IMR-90 (cell line): Measurements from ENCODE around the gene TOGARAM2. TPM values are rescaled to one million over a fixed set of nuclear protein-coding genes. Genes with fewer than 3 reads are reported as not detected.
A peak's percentile ranks its signal among the peaks of the same experiment; 100 is the strongest.

Experiments used
- ATAC-seq: fragments of 200-7000 bp; cut with Tn5 transposase; 2 replicates; pipeline ENCODE4 v1.9.1; 2020; ENCODE audit warnings: low read depth, mild to moderate bottlenecking, moderate library complexity
- BruUV-seq: library from RNA; stranded (reverse); fragments of 400-500 nt; replicated peaks from 2 replicates; lab custom pipeline; 2021; lab: Mats Ljungman, UMichigan
- CTCF ChIA-PET: fragments of 300-600 bp; formaldehyde crosslinking; extraction: SDS; loops from one replicate; lab custom pipeline; 2021; ENCODE audit warnings: antibody characterized with exemption; lab: Yijun Ruan, JAX
- POLR2A ChIA-PET: fragments of 300-600 bp; sonication (Branson Sonifier 250); formaldehyde crosslinking; loops from one replicate; lab custom pipeline; 2022; ENCODE audit warnings: antibody characterized with exemption; ENCODE audit not compliant: unreplicated experiment; lab: Charles Lee
- DNase-seq: peaks from one replicate; pipeline ENCODE4 v3.0.0; 2013
- H2AFZ ChIP-seq: replicated peaks from 2 replicates; pipeline ENCODE3; 2013; ENCODE audit warnings: low read length, mild to moderate bottlenecking; ENCODE audit not compliant: poor library complexity
- H2AK5ac ChIP-seq: 2 replicates; pipeline ENCODE4 v1.6.1; 2013; ENCODE audit warnings: low read depth, low read length, inconsistent platforms
- H2AK9ac ChIP-seq: replicated peaks from 2 replicates; pipeline ENCODE3; 2013; ENCODE audit warnings: mild to moderate bottlenecking, low read depth, low read length, moderate library complexity; ENCODE audit not compliant: poor library complexity
- H2BK120ac ChIP-seq: 2 replicates; pipeline ENCODE4 v1.6.1; 2013; ENCODE audit warnings: low read depth, low read length, inconsistent platforms
- H2BK15ac ChIP-seq: 3 replicates; pipeline ENCODE4 v1.6.1; 2013; ENCODE audit warnings: low read depth, low read length, inconsistent platforms
- H2BK20ac ChIP-seq: 2 replicates; pipeline ENCODE4 v1.6.1; 2013; ENCODE audit warnings: low read depth, mild to moderate bottlenecking, inconsistent platforms, low read length, moderate library complexity
- H2BK5ac ChIP-seq: 2 replicates; pipeline ENCODE4 v1.6.1; 2013; ENCODE audit warnings: mild to moderate bottlenecking, low read depth, low read length, inconsistent platforms; ENCODE audit not compliant: poor library complexity, severe bottlenecking
- H3K14ac ChIP-seq: replicated peaks from 2 replicates; pipeline ENCODE4 v1.6.1; 2013; ENCODE audit warnings: low read depth, low read length, inconsistent platforms
- H3K18ac ChIP-seq: 2 replicates; pipeline ENCODE4 v1.6.1; 2013; ENCODE audit warnings: low read depth, low read length, control low read depth
- H3K23ac ChIP-seq: 2 replicates; pipeline ENCODE4 v1.6.1; 2013; ENCODE audit warnings: low read depth, low read length, inconsistent platforms
- H3K27ac ChIP-seq: 2 replicates; pipeline ENCODE4 v1.5.1; 2013; ENCODE audit warnings: mild to moderate bottlenecking, control low read depth, low read length; ENCODE audit not compliant: insufficient read depth
- H3K27me3 ChIP-seq: 2 replicates; pipeline ENCODE4 v1.6.1; 2013; ENCODE audit warnings: low read length; ENCODE audit not compliant: control insufficient read depth, insufficient read depth
- H3K36me3 ChIP-seq: 2 replicates; pipeline ENCODE4 v1.6.1; 2013; ENCODE audit warnings: low read length, mixed read lengths; ENCODE audit not compliant: control insufficient read depth, insufficient read depth
- H3K4ac ChIP-seq: 2 replicates; pipeline ENCODE4 v1.6.1; 2013; ENCODE audit warnings: low read depth, low read length, inconsistent platforms
- H3K4me1 ChIP-seq: 2 replicates; pipeline ENCODE4 v1.6.1; 2013; ENCODE audit warnings: low read length, mixed read lengths; ENCODE audit not compliant: control insufficient read depth, insufficient read depth
- H3K4me2 ChIP-seq: 2 replicates; pipeline ENCODE4 v1.6.1; 2013; ENCODE audit warnings: low read depth, mild to moderate bottlenecking, control low read depth, low read length, moderate library complexity
- H3K4me3 ChIP-seq: 2 replicates; pipeline ENCODE4 v1.5.1; 2013; ENCODE audit warnings: low read depth, mild to moderate bottlenecking, control low read depth, low read length, moderate library complexity; ENCODE audit not compliant: insufficient read depth
- H3K56ac ChIP-seq: 2 replicates; pipeline ENCODE4 v1.6.1; 2013; ENCODE audit warnings: low read length, inconsistent platforms; ENCODE audit not compliant: insufficient read depth; ENCODE audit errors: extremely low read depth
- H3K79me1 ChIP-seq, 2 experiments: 2 replicates each; pipeline ENCODE4 v1.6.1; 2013; ENCODE audit warnings: low read length in 2 of 2, inconsistent platforms in 1 of 2, low read depth in 1 of 2
- H3K9ac ChIP-seq: 2 replicates; pipeline ENCODE4 v1.6.1; 2013; ENCODE audit warnings: low read depth, low read length, control low read depth
- H3K9me1 ChIP-seq: 2 replicates; pipeline ENCODE4 v1.6.1; 2013; ENCODE audit warnings: low read length, inconsistent platforms; ENCODE audit not compliant: insufficient read depth
- H3K9me3 ChIP-seq: 2 replicates; pipeline ENCODE4 v1.6.1; 2013; ENCODE audit warnings: low read length; ENCODE audit not compliant: control insufficient read depth, insufficient read depth
- H4K20me1 ChIP-seq: 2 replicates; pipeline ENCODE4 v1.6.1; 2013; ENCODE audit warnings: low read length, inconsistent platforms; ENCODE audit not compliant: insufficient read depth
- H4K5ac ChIP-seq: 2 replicates; pipeline ENCODE4 v1.6.1; 2013; ENCODE audit warnings: mild to moderate bottlenecking, low read depth, low read length, control low read depth
- H4K8ac ChIP-seq, 2 experiments: 2 replicates each; pipeline ENCODE4 v1.6.1; 2013; ENCODE audit warnings: low read depth in 2 of 2, low read length in 2 of 2, control low read depth in 1 of 2, inconsistent platforms in 1 of 2
- H4K91ac ChIP-seq: 2 replicates; pipeline ENCODE4 v1.6.1; 2013; ENCODE audit warnings: low read depth, low read length, inconsistent platforms; ENCODE audit not compliant: insufficient read depth
- CHD1 ChIP-seq: IDR thresholded peaks from 2 replicates; pipeline ENCODE4 v1.6.1; 2012; ENCODE audit warnings: low read depth, low read length, improper control_type of control experiment
- FOS ChIP-seq: fragments of 150-350 bp; IDR thresholded peaks from 2 replicates; pipeline ENCODE4 v1.6.1; 2016; ENCODE audit warnings: low read depth, low read length
- POLR2A ChIP-seq: IDR thresholded peaks from 2 replicates; pipeline ENCODE4 v1.6.1; 2012; ENCODE audit warnings: mild to moderate bottlenecking, low read depth, low read length
- RCOR1 ChIP-seq: IDR thresholded peaks from 2 replicates; pipeline ENCODE4 v1.6.1; 2012; ENCODE audit warnings: mild to moderate bottlenecking, low read length, improper control_type of control experiment; ENCODE audit not compliant: insufficient replicate concordance
- WGBS, 2 experiments: methylation state at CpG; one replicate each; pipeline versions ENCODE4 v1.1.5 to v1.1.7; 2013; ENCODE audit warnings: missing lambda C conversion rate in 2 of 2; ENCODE audit not compliant: insufficient read length in 1 of 2; ENCODE audit errors: extremely low coverage in 2 of 2; 5-methylcytosine and 5-hydroxymethylcytosine counted together
- dilution Hi-C: fragments of 300-500 bp; cut with HindIII; formaldehyde crosslinking; loops from one replicate; pipeline ENCODE4 v1.14.3; 2018; ENCODE audit warnings: low sequenced_read_pairs; ENCODE audit not compliant: unreplicated experiment
- in situ Hi-C: fragments of 300-500 bp; cut with MboI; formaldehyde crosslinking; loops from 3 replicates; pipeline ENCODE4 v1.14.3; 2019; ENCODE audit warnings: low sequenced_read_pairs, inconsistent platforms, mixed read lengths
- intact Hi-C: fragments of 100-400 bp; cut with micrococcal nuclease; formaldehyde crosslinking; loops from 2 replicates; pipeline ENCODE4 v1.10.0; 2022
- polyA plus RNA-seq, 3 experiments: library from polyadenylated mRNA; depleted of rRNA; stranded (reverse); fragments of >200 nt; gene quantifications; 2 replicates each; pipeline ENCODE4 v1.2.3, GENCODE V29; 2012; ENCODE audit warnings: low replicate concordance in 1 of 3
- total RNA-seq: library from RNA; depleted of rRNA; stranded (reverse); fragments of >200 nt; gene quantifications from 2 replicates; pipeline ENCODE4 v1.2.3, GENCODE V29; 2012
- TF ChIP-seq, protein P1 (sequence below): conservative IDR thresholded peaks from 2 replicates; pipeline ENCODE4 v1.5.1; 2012; ENCODE audit warnings: mild to moderate bottlenecking, low read depth, low read length, improper control_type of control experiment

Gene TOGARAM2
- total and polyA plus RNA-seq, 2 of the 4 experiments (the other 2 are of a cell fraction), result under 0.01 to 0.38 TPM

DNA sequence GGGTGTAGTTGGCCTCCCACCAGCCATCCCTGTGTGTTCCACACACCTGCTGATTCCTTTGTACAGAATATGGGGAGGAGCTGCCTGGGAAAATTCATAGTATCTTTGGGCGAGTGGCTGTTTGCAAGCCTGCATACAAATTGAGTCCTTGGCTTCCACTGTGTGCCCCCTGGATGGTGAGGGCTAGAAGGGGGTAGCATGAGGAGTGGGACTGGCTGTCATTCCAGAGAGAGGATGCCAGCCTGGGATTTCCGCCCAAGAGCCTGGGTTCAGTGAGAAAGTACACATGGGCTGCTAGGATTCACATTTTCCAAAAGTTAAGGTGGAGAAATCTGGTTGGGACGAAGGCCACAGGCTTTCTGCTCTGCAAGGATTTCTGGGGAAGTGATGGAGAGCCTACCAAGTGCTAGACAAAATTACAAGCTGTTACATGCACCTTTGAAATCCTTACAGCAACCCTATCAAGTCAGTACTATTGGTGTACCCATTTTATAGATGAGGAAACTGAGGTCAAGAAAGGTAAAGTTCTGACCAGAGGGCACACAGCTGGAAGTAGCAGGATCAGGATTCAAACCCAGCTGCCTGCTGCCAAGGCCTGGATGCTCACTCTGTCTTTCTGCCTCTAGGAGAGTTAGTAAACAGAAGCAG, 606 bp upstream of the TOGARAM2 start:
- H3K4me2 ChIP-seq, result peak overlapping the region; percentile 73; the same call in 1 of the 2 replicates
- ChIA-PET POLR2A (no interaction called here), CTCF (interaction anchor here (0.9 kb wide), 1 partner anchor 84 kb away, joined by 3 read pairs; no protein-coding TSS in a partner anchor)
- no peaks in the 10 kb centered on the region for H4K20me1 ChIP-seq
- in situ Hi-C loops, result no loop called here
- H3K4ac ChIP-seq, result peak overlapping the region; percentile 67; the same call in 1 of the 2 replicates
- peak overlapping the region; percentile 46 for H3K18ac ChIP-seq
- peak overlapping the region; percentile 43; the same call in 1 of the 2 replicates for H2AK5ac ChIP-seq
- H3K27me3 ChIP-seq, result no peaks in the 10 kb centered on the region; the same call in 1 of the 2 replicates
- H3K36me3 ChIP-seq, result no peaks in the 10 kb centered on the region
- peak overlapping the region in 1 of 2 experiments; percentile 72; a peak in 2 of 4 replicates for H4K8ac ChIP-seq
- dilution Hi-C loops, result no loop called here
- H3K23ac ChIP-seq, result peak overlapping the region; percentile 91
- no peak overlapping the region for H2BK5ac ChIP-seq
- H3K14ac ChIP-seq, result peak overlapping the region; percentile 73; the same call in 1 of the 2 replicates
- DNase-seq (peak; percentile 31), ATAC-seq (no peak)
- 86% methylated on average over 1 of the region's 3 CpGs; no CpG with 5 or more reads in 1 of the 2 experiments for WGBS, 2 experiments
- H4K91ac ChIP-seq, result no peak overlapping the region; the same call in 1 of the 2 replicates
- TF ChIP-seq RCOR1 (peak; percentile 83), POLR2A (no peak), CHD1 (no peak), FOS (no peak)
- TF ChIP-seq, protein P1, sequence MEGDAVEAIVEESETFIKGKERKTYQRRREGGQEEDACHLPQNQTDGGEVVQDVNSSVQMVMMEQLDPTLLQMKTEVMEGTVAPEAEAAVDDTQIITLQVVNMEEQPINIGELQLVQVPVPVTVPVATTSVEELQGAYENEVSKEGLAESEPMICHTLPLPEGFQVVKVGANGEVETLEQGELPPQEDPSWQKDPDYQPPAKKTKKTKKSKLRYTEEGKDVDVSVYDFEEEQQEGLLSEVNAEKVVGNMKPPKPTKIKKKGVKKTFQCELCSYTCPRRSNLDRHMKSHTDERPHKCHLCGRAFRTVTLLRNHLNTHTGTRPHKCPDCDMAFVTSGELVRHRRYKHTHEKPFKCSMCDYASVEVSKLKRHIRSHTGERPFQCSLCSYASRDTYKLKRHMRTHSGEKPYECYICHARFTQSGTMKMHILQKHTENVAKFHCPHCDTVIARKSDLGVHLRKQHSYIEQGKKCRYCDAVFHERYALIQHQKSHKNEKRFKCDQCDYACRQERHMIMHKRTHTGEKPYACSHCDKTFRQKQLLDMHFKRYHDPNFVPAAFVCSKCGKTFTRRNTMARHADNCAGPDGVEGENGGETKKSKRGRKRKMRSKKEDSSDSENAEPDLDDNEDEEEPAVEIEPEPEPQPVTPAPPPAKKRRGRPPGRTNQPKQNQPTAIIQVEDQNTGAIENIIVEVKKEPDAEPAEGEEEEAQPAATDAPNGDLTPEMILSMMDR, result no peak
- peaks cover 20% of the 10 kb centered on the region for H3K4me1 ChIP-seq
- H4K5ac ChIP-seq, result no peak overlapping the region
- H2BK20ac ChIP-seq, result no peak overlapping the region
- H2BK120ac ChIP-seq, result peak overlapping the region; percentile 92
- peak overlapping the region; percentile 75; the same call in 1 of the 2 replicates for H3K27ac ChIP-seq
- no peak overlapping the region for H3K4me3 ChIP-seq
- BruUV-seq, result no TSS peak
- H2BK15ac ChIP-seq, result peak overlapping the region; percentile 67; the same call in 1 of the 3 replicates
- H3K9ac ChIP-seq, result no peak overlapping the region; the same call in 1 of the 2 replicates
- H3K56ac ChIP-seq, result no peak overlapping the region
- H2AK9ac ChIP-seq, result peak overlapping the region; percentile 82
- H3K9me3 ChIP-seq, result no peaks in the 10 kb centered on the region
- H3K9me1 ChIP-seq, result peaks cover 14% of the 10 kb centered on the region
- peak overlapping the region; percentile 93 for H2AFZ ChIP-seq
- intact Hi-C loops, result loop anchor here (5.0 kb wide), 1 partner anchor 132 kb away; no protein-coding TSS in a partner anchor
- no peaks in the 10 kb centered on the region for H3K79me1 ChIP-seq
